Midbrain (tissue), 1 donor: ENCODE results near the gene FBLN7.

Experiments
- DNase-seq: peaks from one replicate; lab custom pipeline; 2025; lab: John Stamatoyannopoulos, UW

Gene FBLN7

GRCh38 chr2:112140899-112141625 is 2.9 kb downstream of the FBLN7 start:
- DNase-seq: no peak

- no peak for DNase-seq
Observed at GRCh38 chr2:112141626-112142007, 3.4 kb downstream of the FBLN7 start.

DNA sequence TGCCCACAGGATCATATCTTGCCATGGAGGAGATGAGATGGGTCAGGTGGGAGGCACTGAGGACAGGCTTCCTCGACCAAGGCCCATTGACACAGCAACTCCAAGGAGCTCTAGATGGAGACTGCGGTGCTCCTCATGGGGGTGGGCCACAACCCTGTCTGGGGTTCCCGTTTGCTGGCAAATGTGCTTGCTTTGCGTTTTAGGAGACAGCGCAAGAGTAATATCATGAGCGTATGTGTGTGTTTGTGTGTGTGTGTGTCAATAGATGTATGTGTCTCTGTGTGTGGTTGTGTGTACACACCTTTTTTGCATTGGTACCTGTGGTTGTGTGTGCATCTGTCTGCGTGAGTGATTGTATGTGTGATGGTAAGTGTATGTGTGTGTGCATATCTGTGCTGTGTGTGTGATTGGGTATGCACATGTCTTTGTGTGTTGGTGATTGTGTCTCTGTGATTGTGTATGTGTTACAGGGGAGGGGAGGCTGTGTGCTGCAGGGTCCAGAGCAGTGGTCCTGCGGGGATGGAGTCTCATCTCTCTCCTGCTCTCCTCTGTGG is 4.4 kb downstream of the FBLN7 start:
- no peak for DNase-seq

DNA sequence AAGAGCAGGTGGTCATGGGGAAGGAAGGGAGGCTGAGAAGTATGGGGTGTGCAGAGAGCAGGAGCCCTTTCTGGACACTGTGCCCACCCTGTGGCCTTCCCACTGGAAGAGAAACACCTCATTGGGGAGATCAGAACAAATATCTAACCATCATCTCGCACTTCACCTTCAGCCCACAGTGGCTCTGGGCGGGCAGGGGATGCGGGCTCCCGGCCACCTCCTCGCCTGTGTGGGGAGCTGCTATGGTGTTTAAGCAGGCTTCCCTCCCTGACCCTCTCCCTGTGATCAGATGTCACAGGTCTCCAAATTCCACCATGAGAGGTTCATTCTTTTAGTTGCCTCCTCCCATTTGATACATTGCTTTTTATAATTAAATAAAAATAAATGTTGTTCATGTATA is 5.0 kb downstream of the FBLN7 start:
- no peak for DNase-seq

- no peak for DNase-seq
Observed at GRCh38 chr2:112144966-112145365, 6.8 kb downstream of the FBLN7 start.

GRCh38 chr2:112147382-112148168 is 9.4 kb downstream of the FBLN7 start:
- DNase-seq: no peak

DNA sequence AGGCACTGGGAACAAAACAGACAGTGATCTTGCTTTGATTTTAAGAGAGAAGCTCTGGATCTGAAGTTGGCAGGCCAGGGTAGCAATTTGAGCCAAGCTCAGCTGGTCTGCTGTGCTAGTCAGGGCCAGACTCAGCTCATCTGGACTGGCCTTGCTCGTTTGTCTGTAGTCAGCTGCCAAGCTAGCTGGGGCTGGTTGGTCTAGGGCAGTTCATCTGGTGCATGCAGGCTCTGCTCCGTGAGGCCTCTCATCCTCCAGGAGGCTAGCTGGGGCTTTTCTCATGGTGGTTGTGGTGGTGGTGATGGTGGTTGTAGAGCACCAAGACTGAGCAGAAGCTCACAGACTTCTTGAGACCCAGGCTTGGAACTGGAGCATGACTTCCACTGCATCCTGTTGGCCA is 10.3 kb downstream of the FBLN7 start:
- no peak for DNase-seq

GRCh38 chr2:112149194-112149593 is 11.0 kb downstream of the FBLN7 start:
- DNase-seq: no peak

GRCh38 chr2:112149866-112150435 is 11.8 kb downstream of the FBLN7 start:
- DNase-seq: no peak

- DNase-seq: no peak
Observed at GRCh38 chr2:112150447-112150846, 12.3 kb downstream of the FBLN7 start.

- DNase-seq: no peak
Observed at GRCh38 chr2:112150851-112151250, 12.7 kb downstream of the FBLN7 start.

DNA sequence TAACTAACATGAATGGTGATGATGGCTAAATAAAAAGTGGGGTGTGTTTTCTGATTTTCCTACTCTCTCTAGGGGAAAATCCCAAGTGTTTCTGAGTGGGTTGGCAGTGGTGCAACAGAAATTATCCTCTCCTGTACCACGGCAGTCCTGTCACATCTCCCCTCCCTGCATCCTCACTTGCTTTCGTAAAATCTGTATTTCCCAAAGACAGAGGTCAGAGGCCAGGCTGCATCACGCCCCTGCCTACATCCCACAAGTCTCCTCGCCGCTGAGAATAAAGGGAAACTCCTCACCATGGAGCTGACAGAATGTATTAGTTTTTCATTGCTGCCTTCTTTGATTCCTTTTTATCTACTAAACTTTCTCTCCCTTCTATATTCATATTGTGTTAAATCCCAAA is 13.1 kb downstream of the FBLN7 start:
- DNase-seq: no peak

- no peak for DNase-seq
Observed at GRCh38 chr2:112151701-112152440, 13.7 kb downstream of the FBLN7 start.

- no peak for DNase-seq
Observed at GRCh38 chr2:112152476-112153178, 14.4 kb downstream of the FBLN7 start.

- DNase-seq: no peak
Observed at GRCh38 chr2:112153179-112153490, 14.9 kb downstream of the FBLN7 start.

DNA sequence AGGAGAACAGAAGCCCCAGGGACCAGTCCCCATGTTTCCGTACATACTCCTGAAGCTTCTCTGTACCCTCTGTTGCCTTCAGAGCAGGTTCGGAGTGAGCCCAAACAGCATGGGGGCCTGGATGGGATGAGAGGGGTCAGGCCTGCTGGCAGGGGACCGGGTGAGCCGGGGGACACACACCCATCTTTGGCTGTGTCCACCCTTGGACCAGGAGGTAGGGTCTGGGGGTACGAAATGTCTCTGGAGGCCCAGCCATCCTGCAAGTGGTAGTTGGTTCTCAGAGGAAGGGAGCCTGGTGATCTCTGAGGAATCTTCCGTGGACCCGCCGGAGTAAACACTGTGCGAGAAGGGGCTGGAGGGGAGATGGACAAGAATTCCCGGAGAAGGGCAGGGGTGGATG is 15.3 kb downstream of the FBLN7 start:
- no peak for DNase-seq

- DNase-seq: no peak
Observed at GRCh38 chr2:112154246-112155117, 16.3 kb downstream of the FBLN7 start.

DNA sequence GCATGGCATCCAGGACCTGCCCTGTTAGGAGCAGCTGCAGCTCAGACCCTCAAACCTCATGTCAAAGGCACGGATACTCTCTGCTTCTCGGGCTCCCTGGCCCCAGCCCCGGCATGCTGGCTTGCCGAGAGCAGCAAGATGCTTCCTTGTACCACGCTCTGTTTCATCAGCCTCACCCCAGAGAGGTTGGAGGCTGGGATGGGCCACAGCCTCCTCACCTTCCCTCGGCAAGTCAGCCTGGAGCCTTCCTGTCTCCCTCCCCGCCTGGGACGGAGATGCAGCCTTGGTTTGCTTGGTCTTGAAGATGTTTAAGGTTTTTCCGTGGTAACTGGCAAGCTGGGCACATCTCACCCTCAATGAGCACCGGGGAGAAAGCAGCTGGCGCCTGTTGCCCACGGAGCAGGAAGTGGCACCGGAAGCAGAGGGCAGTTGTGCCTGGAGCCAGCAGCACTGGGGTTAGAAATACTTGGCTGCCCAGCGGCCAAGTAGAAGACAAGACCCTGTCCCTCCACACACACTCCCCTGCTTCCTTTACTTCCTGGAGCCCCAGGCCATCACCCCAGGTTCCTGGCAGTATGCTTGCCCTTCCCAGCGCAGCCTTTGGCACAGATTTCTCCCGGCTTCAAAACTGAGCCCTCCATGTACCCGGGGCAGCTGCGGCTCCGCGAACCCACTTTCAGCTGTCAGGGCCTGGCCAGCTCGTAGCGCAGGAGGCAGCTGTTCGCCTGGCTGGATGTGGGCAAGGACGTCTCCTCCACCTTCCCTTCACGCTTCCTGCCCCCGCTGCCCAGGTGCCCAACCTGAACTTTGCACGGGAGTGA is 17.4 kb downstream of the FBLN7 start:
- no peak for DNase-seq

GRCh38 chr2:112156152-112156986 is 18.2 kb downstream of the FBLN7 start:
- DNase-seq: no peak
